GM10248 (cell line): ENCODE measurements around the gene MC2R.
"Not testable (repeated sequence)": the region's sequence is repeated elsewhere in the genome, so short reads cannot be mapped to it uniquely, and the experiment has no call there.

Experiments used
- CTCF ChIA-PET: fragments of 300-600 bp; sonication (Branson Sonifier 250); formaldehyde crosslinking; extraction: SDS; loops from one replicate; lab custom pipeline; 2021; ENCODE audit warnings: antibody characterized with exemption; lab: Yijun Ruan, JAX
- POLR2A ChIA-PET: fragments of 350-650 bp; sonication (Branson Sonifier 250); formaldehyde crosslinking; extraction: SDS; loops from one replicate; lab custom pipeline; 2020; ENCODE audit warnings: antibody characterized with exemption; lab: Yijun Ruan, JAX
- DNase-seq: peaks from one replicate; pipeline ENCODE4 v3.0.0; 2012; ENCODE audit errors: extremely low spot score
- CTCF ChIP-seq: IDR thresholded peaks from 2 replicates; pipeline ENCODE4 v1.5.1; 2012; ENCODE audit warnings: mild to moderate bottlenecking, low read depth; ENCODE audit errors: extremely low read depth, missing control alignments, control extremely low read depth

Gene MC2R

GRCh38 chr18:13871701-13872100, 43.6 kb downstream of the MC2R start:
- ChIA-PET POLR2A (no interaction called here), CTCF (interaction anchor here (1.4 to 1.8 kb wide), 2 partner anchors 59 to 216 kb away, joined by 3 to 7 read pairs; no protein-coding TSS in a partner anchor)
- TF ChIP-seq CTCF = no peak
- no peak for DNase-seq

- POLR2A ChIA-PET = no interaction called here
- DNase-seq = no peak
- TF ChIP-seq CTCF = no peak
- CTCF ChIA-PET = no interaction called here
These were observed 46.6 kb downstream of the MC2R start for GRCh38 chr18:13868501-13869271.

GRCh38 chr18:13862898-13863297, 52.4 kb downstream of the MC2R start:
- CTCF ChIA-PET = not testable (repeated sequence)

GRCh38 chr18:13849791-13850190, 65.5 kb downstream of the MC2R start:
- TF ChIP-seq CTCF = no peak
- CTCF ChIA-PET = no interaction called here
- DNase-seq = no peak
- POLR2A ChIA-PET = no interaction called here

More at GRCh38 chr18:13862898-13863297, 52.4 kb downstream of the MC2R start:
- DNase-seq, POLR2A ChIA-PET: not testable (repeated sequence)

- no peak for DNase-seq
- no peak for TF ChIP-seq CTCF
- POLR2A ChIA-PET = no interaction called here
- CTCF ChIA-PET = interaction anchor here (2.7 kb wide), 1 partner anchor 12 kb away, joined by 8 read pairs; the partner anchor contains the start of gene MC5R
These were observed 78.8 kb downstream of the MC2R start for GRCh38 chr18:13836559-13836958.

- POLR2A ChIA-PET = no interaction called here
These were observed 80.1 kb downstream of the MC2R start for GRCh38 chr18:13835202-13835601.

More at GRCh38 chr18:13835202-13835601, 80.1 kb downstream of the MC2R start:
- no peak for DNase-seq
- CTCF ChIA-PET = interaction anchor here (1.2 to 3.8 kb wide), 2 partner anchors 21 to 252 kb away, joined by 3 to 22 read pairs; no protein-coding TSS in a partner anchor
- TF ChIP-seq CTCF = no peak
